ENCODE data around the gene GPD1. TPM values are rescaled to one million over a fixed set of nuclear protein-coding genes. Genes with fewer than 3 reads are reported as not detected.

GPD1 gene
- total and polyA plus RNA-seq, 3 experiments from 2014 or later, result 0.55 to 0.70 TPM; not detected in 1

DNA sequence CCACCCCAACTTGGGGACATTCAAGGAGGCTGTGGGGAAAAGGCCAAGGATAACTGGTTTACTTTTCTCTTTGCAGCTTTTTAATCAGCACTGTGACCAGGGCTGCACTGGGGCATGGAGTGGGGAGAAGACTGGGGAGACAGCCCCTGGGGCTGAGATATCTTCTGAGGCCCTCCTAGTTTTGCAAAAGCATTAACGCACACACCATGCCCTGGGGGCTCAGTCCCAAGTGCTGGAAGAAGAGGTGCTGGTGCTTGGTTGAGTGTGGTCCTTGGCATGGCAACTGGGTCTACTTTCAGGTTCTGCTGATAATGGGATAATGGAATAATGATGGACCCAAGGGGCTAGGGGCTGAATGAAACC lies 28.0 kb upstream of the GPD1 start:
- H3K27ac ChIP-seq (ENCODE audit: low read depth, low read length), result no peak overlapping the region
- H3K27me3 Mint-ChIP-seq, result peaks cover 0 to 4% of the 10 kb centered on the region in 2 donors
- no peaks in the 10 kb centered on the region for H3K9me3 ChIP-seq (ENCODE audit: low read length)
- no peaks in the 10 kb centered on the region for H3K27me3 ChIP-seq (ENCODE audit: insufficient read depth, low read length, poor library complexity, severe bottlenecking)
- CTCF ChIA-PET, result interaction anchor here (1.0 to 5.1 kb wide), 8 partner anchors 9 to 109 kb away, joined by 3 to 57 read pairs (median 8); partner anchors contain the start of genes COX14 and SMARCD1
- H3K27ac Mint-ChIP-seq, result no peak overlapping the region
- H3K36me3 Mint-ChIP-seq, result no peaks in the 10 kb centered on the region
- peaks cover 0 to 4% (median 2%) of the 10 kb centered on the region in 3 donors for H3K4me1 Mint-ChIP-seq
- H3K4me1 ChIP-seq (ENCODE audit: insufficient read depth, low read length), result peaks cover 4% of the 10 kb centered on the region
- no peak overlapping the region for H3K4me3 Mint-ChIP-seq
- no peak overlapping the region for H3K4me3 ChIP-seq (ENCODE audit: low read length)
- peak in 1 of 5 donors; percentile 6 for DNase-seq
- no peaks in the 10 kb centered on the region for H3K36me3 ChIP-seq (ENCODE audit: insufficient read depth, low read length)
- POLR2A ChIA-PET, result no interaction called here
- no peaks in the 10 kb centered on the region for H3K9me3 Mint-ChIP-seq

DNA sequence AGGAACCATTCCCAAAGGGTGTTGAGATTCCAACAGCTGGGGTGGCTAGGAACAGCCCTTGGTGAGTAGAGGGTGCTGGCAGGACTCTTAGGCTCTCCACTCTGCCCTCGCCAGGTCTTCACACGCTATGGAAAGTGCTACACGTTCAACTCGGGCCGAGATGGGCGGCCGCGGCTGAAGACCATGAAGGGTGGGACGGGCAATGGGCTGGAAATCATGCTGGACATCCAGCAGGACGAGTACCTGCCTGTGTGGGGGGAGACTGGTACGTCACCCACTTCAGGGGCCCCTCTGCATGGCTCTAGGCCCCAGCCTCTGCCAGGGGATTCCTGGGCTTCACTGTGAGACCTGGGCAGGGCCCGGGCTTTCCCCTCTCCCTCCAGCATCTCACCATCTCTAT lies 26.7 kb upstream of the GPD1 start:
- no peaks in the 10 kb centered on the region for H3K9me3 Mint-ChIP-seq
- H3K4me1 Mint-ChIP-seq, result peaks cover 0 to 4% (median 2%) of the 10 kb centered on the region in 3 donors
- H3K27me3 Mint-ChIP-seq, result peaks cover 0 to 4% of the 10 kb centered on the region in 2 donors
- Histone ChIP-seq H3K4me3 (ENCODE audit: low read length) (no peak overlapping the region), H3K9me3 (ENCODE audit: low read length) (no peaks in the 10 kb centered on the region), H3K27ac (ENCODE audit: low read depth, low read length) (no peak overlapping the region), H3K27me3 (ENCODE audit: insufficient read depth, low read length, poor library complexity, severe bottlenecking) (no peaks in the 10 kb centered on the region), H3K4me1 (ENCODE audit: insufficient read depth, low read length) (peaks cover 4% of the 10 kb centered on the region), H3K36me3 (ENCODE audit: insufficient read depth, low read length) (no peaks in the 10 kb centered on the region)
- CTCF ChIA-PET, result interaction anchor here (0.8 to 5.1 kb wide), 8 partner anchors 8 to 238 kb away, joined by 3 to 57 read pairs (median 8); partner anchors contain the start of genes COX14 and SMARCD1
- DNase-seq, result peak in 1 of 5 donors; percentile 21
- no peaks in the 10 kb centered on the region for H3K36me3 Mint-ChIP-seq
- H3K27ac Mint-ChIP-seq, result peak overlapping the region in 1 of 8 donors; percentile 85
- POLR2A ChIA-PET, result interaction anchor here (1.4 kb wide), 1 partner anchor 34 kb away, joined by 4 read pairs; no protein-coding TSS in a partner anchor
- no peak overlapping the region for H3K4me3 Mint-ChIP-seq

DNA sequence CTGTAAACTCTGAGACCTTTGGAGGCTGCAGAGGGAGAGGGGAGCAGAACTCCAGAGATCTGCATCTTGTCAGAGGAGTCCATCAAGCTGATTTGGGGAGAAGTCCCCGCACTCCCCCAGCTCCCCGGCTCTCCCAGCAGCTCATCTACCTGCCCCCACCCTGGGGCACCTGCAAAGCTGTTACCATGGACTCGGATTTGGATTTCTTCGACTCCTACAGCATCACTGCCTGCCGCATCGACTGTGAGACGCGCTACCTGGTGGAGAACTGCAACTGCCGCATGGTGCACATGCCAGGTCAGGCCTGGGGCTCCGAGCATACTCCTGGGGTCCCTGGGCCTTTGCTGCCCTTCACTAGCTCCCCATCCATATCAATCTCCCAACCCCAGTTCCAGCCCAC lies 25.5 kb upstream of the GPD1 start:
- Mint-ChIP-seq H3K27me3 (peaks cover 0 to 4% of the 10 kb centered on the region in 2 donors), H3K4me3 (no peak overlapping the region), H3K4me1 (peaks cover 0 to 4% (median 2%) of the 10 kb centered on the region in 3 donors), H3K36me3 (no peaks in the 10 kb centered on the region), H3K27ac (no peak overlapping the region), H3K9me3 (no peaks in the 10 kb centered on the region)
- no peaks in the 10 kb centered on the region for H3K27me3 ChIP-seq (ENCODE audit: insufficient read depth, low read length, poor library complexity, severe bottlenecking)
- no peaks in the 10 kb centered on the region for H3K9me3 ChIP-seq (ENCODE audit: low read length)
- ChIA-PET POLR2A (no interaction called here), CTCF (interaction anchor here (2.1 to 2.2 kb wide), 2 partner anchors 7 to 8 kb away, joined by 9 to 10 read pairs; partner anchors contain the start of gene SMARCD1)
- H3K36me3 ChIP-seq (ENCODE audit: insufficient read depth, low read length), result no peaks in the 10 kb centered on the region
- peak in 1 of 5 donors; percentile 39 for DNase-seq
- no peak overlapping the region for H3K27ac ChIP-seq (ENCODE audit: low read depth, low read length)
- peaks cover 4% of the 10 kb centered on the region for H3K4me1 ChIP-seq (ENCODE audit: insufficient read depth, low read length)
- H3K4me3 ChIP-seq (ENCODE audit: low read length), result no peak overlapping the region

DNA sequence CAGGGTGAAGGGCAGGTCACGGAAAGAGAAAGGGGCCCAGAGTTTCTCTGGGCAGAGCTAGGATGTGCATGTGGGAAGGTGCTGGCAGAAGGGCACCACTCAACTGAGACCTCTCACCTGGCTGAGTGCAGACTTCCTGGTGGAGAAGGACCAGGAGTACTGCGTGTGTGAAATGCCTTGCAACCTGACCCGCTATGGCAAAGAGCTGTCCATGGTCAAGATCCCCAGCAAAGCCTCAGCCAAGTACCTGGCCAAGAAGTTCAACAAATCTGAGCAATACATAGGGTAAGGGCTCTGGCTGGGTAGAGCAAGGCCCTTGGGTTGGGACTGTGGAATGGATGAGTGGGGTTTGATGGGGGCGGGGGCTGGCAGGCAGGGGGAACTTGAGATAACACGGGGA lies 24.0 kb upstream of the GPD1 start:
- peaks cover 7 to 11% (median 8%) of the 10 kb centered on the region in 3 donors for H3K4me1 Mint-ChIP-seq
- CTCF ChIA-PET, result interaction anchor here (0.7 to 2.1 kb wide), 3 partner anchors 9 to 114 kb away, joined by 3 to 9 read pairs (median 3); no protein-coding TSS in a partner anchor

DNA sequence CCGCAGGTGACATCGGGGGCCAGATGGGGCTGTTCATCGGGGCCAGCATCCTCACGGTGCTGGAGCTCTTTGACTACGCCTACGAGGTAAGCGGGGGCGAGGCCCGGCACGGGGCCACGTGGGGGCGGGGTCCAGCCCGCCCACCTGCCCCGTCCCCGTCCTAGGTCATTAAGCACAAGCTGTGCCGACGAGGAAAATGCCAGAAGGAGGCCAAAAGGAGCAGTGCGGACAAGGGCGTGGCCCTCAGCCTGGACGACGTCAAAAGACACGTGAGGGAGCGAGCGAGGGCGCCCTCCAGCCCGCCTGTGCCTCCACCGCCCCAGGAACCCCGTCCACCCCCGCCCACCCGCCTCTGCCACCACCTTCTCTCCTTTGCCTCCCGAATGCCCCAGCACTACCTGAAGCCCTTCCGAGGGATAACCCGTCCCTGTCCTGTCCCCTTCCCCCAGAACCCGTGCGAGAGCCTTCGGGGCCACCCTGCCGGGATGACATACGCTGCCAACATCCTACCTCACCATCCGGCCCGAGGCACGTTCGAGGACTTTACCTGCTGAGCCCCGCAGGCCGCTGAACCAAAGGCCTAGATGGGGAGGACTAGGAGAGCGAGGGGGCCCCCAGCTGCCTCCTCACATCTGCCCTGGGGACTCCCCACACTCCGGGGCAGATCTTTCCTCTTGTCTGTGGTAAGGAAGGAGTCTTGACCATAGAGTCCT lies 22.6 kb upstream of the GPD1 start:
- no peak overlapping the region for H3K4me3 Mint-ChIP-seq
- no peaks in the 10 kb centered on the region for H3K27me3 ChIP-seq (ENCODE audit: insufficient read depth, low read length, poor library complexity, severe bottlenecking)
- peaks cover 0 to 5% (median 0%) of the 10 kb centered on the region in 3 donors for H3K36me3 Mint-ChIP-seq
- no peaks in the 10 kb centered on the region for H3K36me3 ChIP-seq (ENCODE audit: insufficient read depth, low read length)
- no peak overlapping the region for H3K27ac ChIP-seq (ENCODE audit: low read depth, low read length)
- H3K27me3 Mint-ChIP-seq, result peaks cover 0 to 1% of the 10 kb centered on the region in 2 donors
- no peak overlapping the region for H3K27ac Mint-ChIP-seq
- DNase-seq, result peak in 1 of 5 donors; percentile 37
- no peak overlapping the region for H3K4me3 ChIP-seq (ENCODE audit: low read length)
- H3K9me3 Mint-ChIP-seq, result no peaks in the 10 kb centered on the region
- H3K9me3 ChIP-seq (ENCODE audit: low read length), result no peaks in the 10 kb centered on the region
- POLR2A ChIA-PET, result no interaction called here
- H3K4me1 ChIP-seq (ENCODE audit: insufficient read depth, low read length), result peaks cover 12% of the 10 kb centered on the region
- H3K4me1 Mint-ChIP-seq, result peaks cover 11 to 18% (median 14%) of the 10 kb centered on the region in 3 donors
- CTCF ChIA-PET, result interaction anchor here (1.2 to 11.1 kb wide), 3 partner anchors 10 to 95 kb away, joined by 3 to 118 read pairs (median 5); partner anchors contain the start of gene COX14

More for the DNA sequence above, 24.0 kb upstream of the GPD1 start:
- H3K4me3 Mint-ChIP-seq, result no peak overlapping the region
- Histone ChIP-seq H3K9me3 (ENCODE audit: low read length) (no peaks in the 10 kb centered on the region), H3K36me3 (ENCODE audit: insufficient read depth, low read length) (no peaks in the 10 kb centered on the region), H3K27ac (ENCODE audit: low read depth, low read length) (no peak overlapping the region), H3K4me3 (ENCODE audit: low read length) (no peak overlapping the region), H3K27me3 (ENCODE audit: insufficient read depth, low read length, poor library complexity, severe bottlenecking) (no peaks in the 10 kb centered on the region), H3K4me1 (ENCODE audit: insufficient read depth, low read length) (peaks cover 9% of the 10 kb centered on the region)
- peak overlapping the region in 1 of 8 donors; percentile 20 for H3K27ac Mint-ChIP-seq
- H3K27me3 Mint-ChIP-seq, result peaks cover 0 to 4% of the 10 kb centered on the region in 2 donors
- H3K9me3 Mint-ChIP-seq, result no peaks in the 10 kb centered on the region
- POLR2A ChIA-PET, result no interaction called here
- peak in 1 of 5 donors; percentile 29 for DNase-seq
- no peaks in the 10 kb centered on the region for H3K36me3 Mint-ChIP-seq

DNA sequence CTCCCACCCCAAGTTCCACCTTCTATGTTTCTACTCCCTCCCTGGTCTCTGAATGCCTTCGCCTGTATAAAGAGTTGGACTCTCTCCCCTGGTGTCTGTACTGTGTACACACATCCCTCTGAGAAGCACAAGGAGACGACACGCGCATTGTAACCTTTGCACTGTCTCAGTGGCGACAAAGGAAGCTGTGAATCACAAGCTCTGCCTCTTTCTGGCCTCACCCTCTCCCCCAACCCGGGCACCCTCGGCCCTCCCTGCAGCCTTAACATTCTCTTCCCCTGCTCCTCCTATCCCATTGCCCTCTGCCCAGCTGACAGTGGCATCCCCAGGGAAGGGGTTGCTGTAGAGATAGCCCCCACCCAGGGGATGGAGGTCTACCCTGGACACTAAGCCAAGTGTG lies 21.2 kb upstream of the GPD1 start:
- Histone ChIP-seq H3K27me3 (ENCODE audit: insufficient read depth, low read length, poor library complexity, severe bottlenecking) (no peaks in the 10 kb centered on the region), H3K36me3 (ENCODE audit: insufficient read depth, low read length) (no peaks in the 10 kb centered on the region), H3K9me3 (ENCODE audit: low read length) (no peaks in the 10 kb centered on the region), H3K4me1 (ENCODE audit: insufficient read depth, low read length) (peaks cover 12% of the 10 kb centered on the region), H3K27ac (ENCODE audit: low read depth, low read length) (no peak overlapping the region), H3K4me3 (ENCODE audit: low read length) (no peak overlapping the region)
- CTCF ChIA-PET, result interaction anchor here (1.0 to 11.1 kb wide), 4 partner anchors 12 to 115 kb away, joined by 3 to 118 read pairs (median 6); partner anchors contain the start of gene COX14
- Mint-ChIP-seq H3K36me3 (peaks cover 0 to 18% (median 0%) of the 10 kb centered on the region in 3 donors), H3K9me3 (no peaks in the 10 kb centered on the region), H3K27ac (peak overlapping the region in 4 of 8 donors; percentile 17 to 42 (median 34)), H3K27me3 (peaks cover 0 to 1% of the 10 kb centered on the region in 2 donors), H3K4me3 (peak overlapping the region in 4 of 7 donors; percentile 19 to 79 (median 62)), H3K4me1 (peaks cover 12 to 26% (median 21%) of the 10 kb centered on the region in 3 donors)
- DNase-seq, result peak in 1 of 5 donors; percentile 26
- POLR2A ChIA-PET, result interaction anchor here (0.6 kb wide), 1 partner anchor 47 kb away, joined by 3 read pairs; no protein-coding TSS in a partner anchor

DNA sequence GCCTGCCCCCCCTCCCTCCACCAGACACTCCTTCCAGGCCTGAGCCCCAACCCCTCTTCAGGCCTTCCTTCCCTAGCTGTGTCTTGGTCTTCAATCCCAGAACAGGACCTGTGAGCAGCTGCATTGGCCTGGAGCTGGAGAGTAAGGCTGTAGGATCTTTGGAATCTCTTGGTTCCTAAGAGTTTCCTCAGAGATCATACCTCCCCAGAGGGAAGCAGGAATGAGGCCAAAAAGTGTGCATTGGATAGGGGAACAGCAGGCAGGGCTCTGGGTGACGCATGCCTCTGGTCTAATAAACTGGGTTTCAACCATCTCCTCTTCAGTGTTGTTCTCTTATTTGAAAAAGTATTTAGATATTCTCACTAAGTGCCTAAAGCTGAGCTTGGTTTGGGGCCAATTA lies 20.5 kb upstream of the GPD1 start:
- peaks cover 19 to 30% (median 22%) of the 10 kb centered on the region in 3 donors for H3K4me1 Mint-ChIP-seq
- ChIA-PET CTCF (interaction anchor here (0.7 to 11.1 kb wide), 4 partner anchors 13 to 116 kb away, joined by 3 to 118 read pairs (median 6); partner anchors contain the start of gene COX14), POLR2A (interaction anchor here (0.6 kb wide), 1 partner anchor 47 kb away, joined by 3 read pairs; no protein-coding TSS in a partner anchor)
- DNase-seq, result peak in 1 of 5 donors; percentile 27
- Histone ChIP-seq H3K27ac (ENCODE audit: low read depth, low read length) (no peak overlapping the region), H3K27me3 (ENCODE audit: insufficient read depth, low read length, poor library complexity, severe bottlenecking) (no peaks in the 10 kb centered on the region), H3K36me3 (ENCODE audit: insufficient read depth, low read length) (no peaks in the 10 kb centered on the region), H3K4me3 (ENCODE audit: low read length) (no peak overlapping the region), H3K4me1 (ENCODE audit: insufficient read depth, low read length) (peaks cover 12% of the 10 kb centered on the region), H3K9me3 (ENCODE audit: low read length) (no peaks in the 10 kb centered on the region)
- no peaks in the 10 kb centered on the region for H3K9me3 Mint-ChIP-seq
- H3K27ac Mint-ChIP-seq, result peak overlapping the region; percentile 55 to 90 (median 89)
- H3K4me3 Mint-ChIP-seq, result peak overlapping the region; percentile 75 to 89 (median 79)
- H3K27me3 Mint-ChIP-seq, result peaks cover 0 to 1% of the 10 kb centered on the region in 2 donors
- peaks cover 0 to 23% (median under 1%) of the 10 kb centered on the region in 3 donors for H3K36me3 Mint-ChIP-seq

All from CD8-positive, alpha-beta memory T cell (primary cell).